HepG2 (cell line): ENCODE data around the gene MINDY1. TPM values are rescaled to one million over a fixed set of nuclear protein-coding genes. Genes with fewer than 3 reads are reported as not detected.

ENCODE experiments used
- ATF5 ChIP-seq: sonication (generic); formaldehyde crosslinking; IDR thresholded peaks from 2 replicates; pipeline ENCODE4 v1.4.0; 2020; ENCODE audit warnings: mild to moderate bottlenecking, low read depth, missing genetic modification reagents
- BRD4 ChIP-seq: sonication (generic); formaldehyde crosslinking; IDR thresholded peaks from 2 replicates; pipeline ENCODE4 v1.4.0; 2020; ENCODE audit warnings: missing genetic modification reagents
- CHD4 ChIP-seq: fragments of 200-600 bp; sonication (generic); IDR thresholded peaks from 2 replicates; pipeline ENCODE4 v1.7.0; 2017; ENCODE audit warnings: mild to moderate bottlenecking, low read length, borderline replicate concordance
- CREB1 ChIP-seq, 2 experiments: fragments of 450-650 bp in 1 of 2; IDR thresholded peaks; 2 replicates each; pipeline ENCODE4 v1.6.1; 2016 to 2017; ENCODE audit warnings: control low read depth in 1 of 2, mild to moderate bottlenecking in 1 of 2, missing compliant biosample characterization in 1 of 2, missing genetic modification characterization in 1 of 2
- MTF1 ChIP-seq: sonication (generic); formaldehyde crosslinking; IDR thresholded peaks from 2 replicates; pipeline ENCODE4 v1.5.0; 2020; ENCODE audit warnings: missing genetic modification reagents
- NCOA2 ChIP-seq: sonication (generic); formaldehyde crosslinking; IDR thresholded peaks from 2 replicates; pipeline ENCODE4 v1.8.0; 2022; ENCODE audit warnings: inconsistent platforms
- NFKBIZ ChIP-seq: IDR thresholded peaks from 2 replicates; pipeline ENCODE4 v1.6.1; 2018; ENCODE audit warnings: missing genetic modification reagents, missing compliant biosample characterization
- NFYC ChIP-seq: IDR thresholded peaks from 2 replicates; pipeline ENCODE4 v1.6.1; 2016; ENCODE audit warnings: missing genetic modification reagents, missing compliant biosample characterization
- POLR2A ChIP-seq, 2 experiments: IDR thresholded peaks; 2 replicates each; pipeline ENCODE4 v1.6.1; 2011; ENCODE audit warnings: low read depth in 2 of 2, low read length in 2 of 2, mild to moderate bottlenecking in 1 of 2, moderate library complexity in 1 of 2; ENCODE audit not compliant: insufficient read depth in 1 of 2
- RAD21 ChIP-seq: fragments of 450-650 bp; formaldehyde crosslinking; IDR thresholded peaks from 2 replicates; pipeline ENCODE4 v1.5.0; 2020; ENCODE audit warnings: mild to moderate bottlenecking
- RAD51 ChIP-seq: fragments of 450-650 bp; IDR thresholded peaks from 2 replicates; pipeline ENCODE4 v1.6.1; 2016; ENCODE audit warnings: borderline replicate concordance
- SIX1 ChIP-seq: sonication (generic); formaldehyde crosslinking; IDR thresholded peaks from 2 replicates; pipeline ENCODE4 v1.4.0; 2020; ENCODE audit warnings: missing genetic modification reagents, borderline replicate concordance
- YEATS2 ChIP-seq: sonication (generic); formaldehyde crosslinking; IDR thresholded peaks from 2 replicates; pipeline ENCODE4 v1.4.0; 2020; ENCODE audit warnings: missing genetic modification reagents, borderline replicate concordance
- ZNF136 ChIP-seq: sonication (generic); formaldehyde crosslinking; IDR thresholded peaks from 2 replicates; pipeline ENCODE4 v1.8.1; 2022; ENCODE audit warnings: low read depth, mild to moderate bottlenecking, moderate library complexity, missing genetic modification reagents
- ZNF20 ChIP-seq: sonication (generic); formaldehyde crosslinking; IDR thresholded peaks from 2 replicates; pipeline ENCODE4 v1.4.0; 2020; ENCODE audit warnings: mild to moderate bottlenecking, moderate library complexity, missing genetic modification reagents
- ZNF549 ChIP-seq: sonication (generic); formaldehyde crosslinking; IDR thresholded peaks from 2 replicates; pipeline ENCODE4 v1.5.0; 2020; ENCODE audit warnings: missing genetic modification reagents
- ZNF552 ChIP-seq: sonication (generic); formaldehyde crosslinking; IDR thresholded peaks from 2 replicates; pipeline ENCODE4 v1.9.0; 2022; ENCODE audit warnings: missing genetic modification reagents, mild to moderate bottlenecking, borderline replicate concordance
- ZNF883 ChIP-seq: sonication (generic); formaldehyde crosslinking; IDR thresholded peaks from 2 replicates; pipeline ENCODE4 v1.5.1; 2020; ENCODE audit warnings: mild to moderate bottlenecking, missing genetic modification reagents; ENCODE audit errors: not compliant biosample characterization
- ZSCAN29 ChIP-seq: sonication (generic); formaldehyde crosslinking; conservative IDR thresholded peaks from 2 replicates; pipeline ENCODE4 v1.4.0; 2020; ENCODE audit warnings: mild to moderate bottlenecking, missing genetic modification reagents
- polyA plus RNA-seq, 8 experiments: library from polyadenylated mRNA; depleted of rRNA in 3 of 8; stranded (reverse) in 7 of 8; unstranded in 1 of 8; fragments of >200 nt; fragmentation: Illumina TruSeq in 4 of 8; extraction: Trizol in 4 of 8; gene quantifications; 2 replicates each; pipeline versions ENCODE4 v1.2.1 to v1.2.3, GENCODE V29; 2011 to 2016; ENCODE audit warnings: low read depth in 4 of 8, missing spikeins in 1 of 8, mixed read lengths in 1 of 8; ENCODE audit not compliant: insufficient read depth in 1 of 8
- total RNA-seq, 5 experiments: library from RNA; depleted of rRNA; stranded (reverse); fragments of >200 nt; fragmentation: Illumina TruSeq; extraction: Trizol; gene quantifications; 2 replicates each; pipeline ENCODE4 v1.2.3, GENCODE V29; 2016; ENCODE audit warnings: low read depth in 1 of 5

MINDY1 gene
- total and polyA plus RNA-seq, 2 of the 13 experiments (the other 11 are each of a cell fraction or from before 2014, with no cell fraction given), result 11.1 to 15.0 TPM

GRCh38 chr1:150995896-150996295 lies 10.8 kb downstream of the MINDY1 start (continued):
- TF ChIP-seq SIX1, result no peak
- TF ChIP-seq ATF5, result no peak
- no peak for TF ChIP-seq CHD4
- TF ChIP-seq RAD21 (CRISPR knock-in tag), result peak; percentile 66
- TF ChIP-seq MTF1 (CRISPR knock-in tag), result no peak
- no peak for TF ChIP-seq ZNF883 (CRISPR knock-in tag)
- TF ChIP-seq NCOA2 (CRISPR knock-in tag), result no peak
- TF ChIP-seq RAD51, result no peak
- TF ChIP-seq YEATS2 (CRISPR knock-in tag), result no peak
- no peak for TF ChIP-seq ZSCAN29 (CRISPR knock-in tag)
- no peak for TF ChIP-seq NFKBIZ (CRISPR knock-in tag)
- no peak for TF ChIP-seq NFYC (CRISPR knock-in tag)
- no peak for TF ChIP-seq BRD4 (CRISPR knock-in tag)
- no peak for TF ChIP-seq POLR2A (IDR thresholded peaks at IDR 0.05; ENCODE audit: insufficient read depth in 1 of 2, low read depth in 2 of 2, low read length in 2 of 2)
- TF ChIP-seq ZNF552 (CRISPR knock-in tag), result no peak
- TF ChIP-seq ZNF549 (CRISPR knock-in tag), result no peak
- TF ChIP-seq ZNF20, result no peak
- TF ChIP-seq CREB1 (IDR thresholded peaks at IDR 0.05), result no peak
- TF ChIP-seq CREB1 (CRISPR knock-in tag; IDR thresholded peaks at IDR 0.05), result no peak
- TF ChIP-seq ZNF136, result no peak
- TF ChIP-seq, all 625 proteins: peak for 8
